PC-3 (cell line): ENCODE data around the gene CHEK1. TPM values are rescaled to one million over a fixed set of nuclear protein-coding genes. Genes with fewer than 3 reads are reported as not detected.

Experiments used
- ATAC-seq: fragments of 200-7000 bp; cut with Tn5 transposase; 2 replicates; pipeline ENCODE4 v1.9.1; 2020; ENCODE audit warnings: mild to moderate bottlenecking, moderate library complexity
- BruUV-seq: library from RNA; stranded (reverse); fragments of 400-500 nt; replicated peaks from 2 replicates; lab custom pipeline; 2021; lab: Mats Ljungman, UMichigan
- CTCF ChIA-PET: fragments of 300-600 bp; sonication (Branson Sonifier 250); formaldehyde crosslinking; loops from one replicate; lab custom pipeline; 2022; ENCODE audit warnings: antibody characterized with exemption; lab: Charles Lee
- POLR2A ChIA-PET: fragments of 300-600 bp; sonication (Branson Sonifier 250); formaldehyde crosslinking; loops from one replicate; lab custom pipeline; 2022; ENCODE audit warnings: antibody characterized with exemption; ENCODE audit not compliant: unreplicated experiment; lab: Charles Lee
- DNase-seq: peaks from one replicate; pipeline ENCODE4 v3.0.0-alpha.2; 2015
- H2AFZ ChIP-seq: fragments of 300-600 bp; sonication (generic); 2 replicates; pipeline ENCODE4 v1.6.0; 2016; ENCODE audit warnings: antibody characterized with exemption, low read length
- H3F3A ChIP-seq: fragments of 300-600 bp; sonication (generic); one replicate; pipeline ENCODE4 v1.6.0; 2017; ENCODE audit warnings: antibody characterized with exemption, low read length, control low read depth, mild to moderate bottlenecking; ENCODE audit not compliant: unreplicated experiment
- H3K27ac ChIP-seq: fragments of 300-600 bp; sonication (generic); 2 replicates; pipeline ENCODE4 v1.5.1; 2016; ENCODE audit warnings: mild to moderate bottlenecking, low read length
- H3K27me3 ChIP-seq: fragments of 300-600 bp; sonication (generic); 2 replicates; pipeline ENCODE4 v1.6.1; 2016; ENCODE audit warnings: low read length, mixed read lengths
- H3K36me3 ChIP-seq: fragments of 300-600 bp; sonication (generic); 2 replicates; pipeline ENCODE4 v1.6.1; 2016; ENCODE audit warnings: low read depth, mixed run types, low read length, mixed read lengths
- H3K4me1 ChIP-seq: fragments of 300-600 bp; sonication (generic); 2 replicates; pipeline ENCODE4 v1.5.1; 2016; ENCODE audit warnings: low read length; ENCODE audit not compliant: insufficient read depth
- H3K4me2 ChIP-seq: fragments of 300-600 bp; sonication (generic); 2 replicates; pipeline ENCODE4 v1.6.0; 2016; ENCODE audit warnings: low read length
- H3K4me3 ChIP-seq: fragments of 300-600 bp; sonication (generic); 2 replicates; pipeline ENCODE4 v1.5.1; 2016; ENCODE audit warnings: mild to moderate bottlenecking, low read length, mixed read lengths
- H3K79me2 ChIP-seq: fragments of 300-600 bp; sonication (generic); 2 replicates; pipeline ENCODE4 v1.6.1; 2017; ENCODE audit warnings: low read length, mixed read lengths
- H3K9ac ChIP-seq: fragments of 300-600 bp; sonication (generic); 2 replicates; pipeline ENCODE4 v1.6.0; 2016; ENCODE audit warnings: mild to moderate bottlenecking, low read length
- H3K9me2 ChIP-seq: fragments of 300-600 bp; sonication (generic); replicated peaks from 2 replicates; pipeline ENCODE4 v1.6.1; 2016; ENCODE audit warnings: mixed run types, low read length, mixed read lengths
- H3K9me3 ChIP-seq: fragments of 300-600 bp; sonication (generic); 2 replicates; pipeline ENCODE4 v1.6.1; 2016; ENCODE audit warnings: low read length, mixed read lengths
- H4K20me1 ChIP-seq: fragments of 300-600 bp; sonication (generic); 2 replicates; pipeline ENCODE4 v1.6.1; 2016; ENCODE audit warnings: low read length, mixed read lengths
- CTCF ChIP-seq: fragments of 300-600 bp; sonication (generic); conservative IDR thresholded peaks from 2 replicates; pipeline ENCODE4 v1.5.1; 2017; ENCODE audit warnings: antibody characterized with exemption, low read depth, mild to moderate bottlenecking, low read length
- EZH2 ChIP-seq: fragments of 300-600 bp; sonication (generic); IDR thresholded peaks from one replicate; pipeline ENCODE4 v1.6.1; 2017; ENCODE audit warnings: antibody characterized with exemption, mild to moderate bottlenecking, low read length; ENCODE audit not compliant: unreplicated experiment
- EZH2phosphoT487 ChIP-seq: fragments of 300-600 bp; sonication (generic); IDR thresholded peaks from 2 replicates; pipeline ENCODE4 v1.6.1; 2018; ENCODE audit warnings: mild to moderate bottlenecking, antibody characterized with exemption, low read length, borderline replicate concordance
- intact Hi-C: fragments of 100-400 bp; cut with micrococcal nuclease; formaldehyde crosslinking; loops from 2 replicates; pipeline ENCODE4 v1.9.0; 2023
- total RNA-seq: library from RNA; depleted of rRNA; stranded (reverse); fragments of >200 nt; gene quantifications from 2 replicates; pipeline ENCODE4 v1.2.3, GENCODE V29; 2014

The CHEK1 gene
- total RNA-seq, 1 experiment from 2014 or later, result 49.8 TPM

GRCh38 chr11:125649465-125650166 is 24.7 kb downstream of the CHEK1 start:
- H3K4me3 ChIP-seq, result no peak overlapping the region
- no TSS peak for BruUV-seq
- CTCF ChIA-PET, result no interaction called here
- peaks cover 36% of the 10 kb centered on the region for H3K36me3 ChIP-seq
- no peak overlapping the region for H3K27ac ChIP-seq
- no peak for DNase-seq
- no peaks in the 10 kb centered on the region for H3F3A ChIP-seq
- H4K20me1 ChIP-seq, result no peaks in the 10 kb centered on the region
- no peak overlapping the region for H2AFZ ChIP-seq
- no peaks in the 10 kb centered on the region for H3K9me3 ChIP-seq
- no peaks in the 10 kb centered on the region for H3K9me2 ChIP-seq
- no peaks in the 10 kb centered on the region for H3K79me2 ChIP-seq
- H3K4me2 ChIP-seq, result no peak overlapping the region
- intact Hi-C loops, result no loop called here
- no peak overlapping the region for H3K9ac ChIP-seq
- H3K4me1 ChIP-seq, result no peaks in the 10 kb centered on the region
- POLR2A ChIA-PET, result no interaction called here
- TF ChIP-seq CTCF (no peak), EZH2 (no peak), EZH2phosphoT487 (no peak)
- H3K27me3 ChIP-seq, result no peaks in the 10 kb centered on the region
- ATAC-seq, result no peak

GRCh38 chr11:125662689-125663088 is 37.7 kb downstream of the CHEK1 start:
- intact Hi-C loops, result no loop called here
- no peak overlapping the region for H3K27ac ChIP-seq
- H4K20me1 ChIP-seq, result no peaks in the 10 kb centered on the region
- no peak overlapping the region for H3K4me2 ChIP-seq
- H3F3A ChIP-seq, result no peaks in the 10 kb centered on the region
- DNase-seq (no peak), ATAC-seq (no peak)
- no peaks in the 10 kb centered on the region for H3K79me2 ChIP-seq
- H3K36me3 ChIP-seq, result peaks cover 10% of the 10 kb centered on the region
- H3K9ac ChIP-seq, result no peak overlapping the region
- no peaks in the 10 kb centered on the region for H3K9me3 ChIP-seq
- ChIA-PET CTCF (no interaction called here), POLR2A (no interaction called here)
- H2AFZ ChIP-seq, result no peak overlapping the region
- no peaks in the 10 kb centered on the region for H3K9me2 ChIP-seq
- TF ChIP-seq EZH2 (no peak), CTCF (no peak), EZH2phosphoT487 (no peak)
- H3K4me3 ChIP-seq, result no peak overlapping the region
- BruUV-seq, result no TSS peak
- H3K4me1 ChIP-seq, result no peaks in the 10 kb centered on the region
- H3K27me3 ChIP-seq, result no peaks in the 10 kb centered on the region

GRCh38 chr11:125663910-125664309 is 38.9 kb downstream of the CHEK1 start:
- ATAC-seq (no peak), DNase-seq (no peak)
- BruUV-seq, result no TSS peak

More at GRCh38 chr11:125663910-125664309, 38.9 kb downstream of the CHEK1 start:
- intact Hi-C loops, result no loop called here
- no peak overlapping the region for H3K9ac ChIP-seq
- no peak overlapping the region for H2AFZ ChIP-seq
- H3K4me2 ChIP-seq, result no peak overlapping the region
- no peaks in the 10 kb centered on the region for H3K79me2 ChIP-seq
- H3K36me3 ChIP-seq, result peaks cover 10% of the 10 kb centered on the region
- H3K4me3 ChIP-seq, result no peak overlapping the region
- no peaks in the 10 kb centered on the region for H3F3A ChIP-seq
- no peaks in the 10 kb centered on the region for H4K20me1 ChIP-seq
- no peak overlapping the region for H3K27ac ChIP-seq
- no peaks in the 10 kb centered on the region for H3K9me3 ChIP-seq
- H3K4me1 ChIP-seq, result no peaks in the 10 kb centered on the region
- ChIA-PET POLR2A (no interaction called here), CTCF (no interaction called here)
- TF ChIP-seq EZH2phosphoT487, result no peak
- TF ChIP-seq CTCF, result no peak
- TF ChIP-seq EZH2, result no peak
- no peaks in the 10 kb centered on the region for H3K9me2 ChIP-seq
- no peaks in the 10 kb centered on the region for H3K27me3 ChIP-seq
